Colonic mucosa (tissue), 4 donors: ENCODE results near the gene GULP1. TPM values are rescaled to one million over a fixed set of nuclear protein-coding genes. Genes with fewer than 3 reads are reported as not detected.

Experiments
- DNase-seq: peaks from one replicate; pipeline ENCODE4 v3.0.0-alpha.2; 2020
- H3K27ac ChIP-seq: fragments of 200-600 bp; one replicate; pipeline ENCODE4 v1.8.0; 2021
- H3K27me3 ChIP-seq: fragments of 200-600 bp; one replicate; pipeline ENCODE4 v1.8.0; 2021
- H3K36me3 ChIP-seq: fragments of 200-600 bp; one replicate; pipeline ENCODE4 v1.8.0; 2021
- H3K4me1 ChIP-seq: fragments of 200-600 bp; one replicate; pipeline ENCODE4 v1.8.0; 2021; ENCODE audit warnings: mild to moderate bottlenecking
- H3K4me3 ChIP-seq: fragments of 200-600 bp; one replicate; pipeline ENCODE4 v1.8.0; 2021
- H3K9ac ChIP-seq, 2 donors: one replicate each; pipeline ENCODE4 v1.7.0; 2013; ENCODE audit warnings: control low read depth in 2 of 2, low read depth in 2 of 2, low read length in 2 of 2
- H3K9me3 ChIP-seq: fragments of 200-600 bp; one replicate; pipeline ENCODE4 v1.8.0; 2021
- intact Hi-C: fragments of 100-400 bp; cut with DNase I; formaldehyde crosslinking; loops from one replicate; pipeline ENCODE4 v1.14.1; 2022
- total RNA-seq, 2 donors: library from RNA; stranded (reverse); fragmentation: NEBNext Ultra II Directional in 1 of 2; extraction: Animal tissue kit (Norgen Biotek cat#: 25700) in 1 of 2; gene quantifications; one replicate each; pipeline ENCODE4 v1.2.1, GENCODE V29; 2021
- TF ChIP-seq, protein P1 (sequence below): fragments of 200-600 bp; IDR thresholded peaks from one replicate; pipeline ENCODE4 v1.8.0; 2022; ENCODE audit warnings: antibody characterized with exemption, mild to moderate bottlenecking
- donor health status: healthy.
- donor health status: DM: no; HTN: no; CAD: no.
- donor health status: DM: no; HTN: no; CAD: no.

Gene GULP1
- total RNA-seq, 2 donors from 2014 or later = 10.4 to 11.8 TPM

GRCh38 chr2:188572592-188572991 is 280.9 kb downstream of the GULP1 start:
- no peak overlapping the region for H3K4me3 ChIP-seq
- H3K36me3 ChIP-seq = no peaks in the 10 kb centered on the region
- TF ChIP-seq, protein P1, sequence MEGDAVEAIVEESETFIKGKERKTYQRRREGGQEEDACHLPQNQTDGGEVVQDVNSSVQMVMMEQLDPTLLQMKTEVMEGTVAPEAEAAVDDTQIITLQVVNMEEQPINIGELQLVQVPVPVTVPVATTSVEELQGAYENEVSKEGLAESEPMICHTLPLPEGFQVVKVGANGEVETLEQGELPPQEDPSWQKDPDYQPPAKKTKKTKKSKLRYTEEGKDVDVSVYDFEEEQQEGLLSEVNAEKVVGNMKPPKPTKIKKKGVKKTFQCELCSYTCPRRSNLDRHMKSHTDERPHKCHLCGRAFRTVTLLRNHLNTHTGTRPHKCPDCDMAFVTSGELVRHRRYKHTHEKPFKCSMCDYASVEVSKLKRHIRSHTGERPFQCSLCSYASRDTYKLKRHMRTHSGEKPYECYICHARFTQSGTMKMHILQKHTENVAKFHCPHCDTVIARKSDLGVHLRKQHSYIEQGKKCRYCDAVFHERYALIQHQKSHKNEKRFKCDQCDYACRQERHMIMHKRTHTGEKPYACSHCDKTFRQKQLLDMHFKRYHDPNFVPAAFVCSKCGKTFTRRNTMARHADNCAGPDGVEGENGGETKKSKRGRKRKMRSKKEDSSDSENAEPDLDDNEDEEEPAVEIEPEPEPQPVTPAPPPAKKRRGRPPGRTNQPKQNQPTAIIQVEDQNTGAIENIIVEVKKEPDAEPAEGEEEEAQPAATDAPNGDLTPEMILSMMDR = no peak
- no peaks in the 10 kb centered on the region for H3K9me3 ChIP-seq
- H3K27me3 ChIP-seq = no peaks in the 10 kb centered on the region
- no peak overlapping the region for H3K27ac ChIP-seq
- intact Hi-C loops = no loop called here
- no peak overlapping the region for H3K9ac ChIP-seq
- no peaks in the 10 kb centered on the region for H3K4me1 ChIP-seq
- DNase-seq = no peak

GRCh38 chr2:188573453-188573852 is 281.8 kb downstream of the GULP1 start:
- intact Hi-C loops = no loop called here
- H3K4me3 ChIP-seq = no peak overlapping the region
- H3K4me1 ChIP-seq = no peaks in the 10 kb centered on the region
- no peak overlapping the region for H3K27ac ChIP-seq
- TF ChIP-seq, protein P1 = no peak
- no peak overlapping the region for H3K9ac ChIP-seq
- DNase-seq = no peak
- no peaks in the 10 kb centered on the region for H3K36me3 ChIP-seq
- H3K9me3 ChIP-seq = no peaks in the 10 kb centered on the region
- no peaks in the 10 kb centered on the region for H3K27me3 ChIP-seq

DNA sequence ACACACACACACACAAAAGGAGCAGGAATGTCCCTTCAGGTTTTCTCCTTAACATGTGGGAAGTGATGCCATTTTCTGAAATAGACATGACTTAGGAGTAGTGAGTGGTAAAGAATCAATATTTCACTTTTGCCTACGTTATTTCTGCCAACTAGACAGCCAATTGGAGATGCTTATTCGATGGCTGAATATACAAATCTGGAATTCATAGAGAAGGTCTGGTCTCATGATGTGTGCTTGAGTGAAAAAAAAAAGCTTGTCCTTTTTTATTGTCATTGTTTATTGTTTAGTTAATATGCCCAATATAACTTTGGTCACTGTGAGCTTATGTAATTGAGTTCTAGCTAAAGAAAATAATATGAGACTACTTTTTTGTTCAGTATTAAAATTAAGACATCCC is 284.3 kb downstream of the GULP1 start:
- H3K4me1 ChIP-seq = no peaks in the 10 kb centered on the region
- DNase-seq = no peak
- H3K4me3 ChIP-seq = no peak overlapping the region
- TF ChIP-seq, protein P1 = no peak
- intact Hi-C loops = no loop called here
- no peak overlapping the region for H3K27ac ChIP-seq
- no peaks in the 10 kb centered on the region for H3K36me3 ChIP-seq
- no peaks in the 10 kb centered on the region for H3K9me3 ChIP-seq
- no peak overlapping the region for H3K9ac ChIP-seq
- no peaks in the 10 kb centered on the region for H3K27me3 ChIP-seq

GRCh38 chr2:188576651-188577050 is 285.0 kb downstream of the GULP1 start:
- TF ChIP-seq, protein P1 = no peak
- Histone ChIP-seq H3K9ac (no peak overlapping the region), H3K4me1 (no peaks in the 10 kb centered on the region), H3K27me3 (no peaks in the 10 kb centered on the region), H3K4me3 (no peak overlapping the region), H3K9me3 (no peaks in the 10 kb centered on the region), H3K27ac (no peak overlapping the region), H3K36me3 (no peaks in the 10 kb centered on the region)
- intact Hi-C loops = no loop called here
- DNase-seq = no peak

GRCh38 chr2:188577231-188577630 is 285.6 kb downstream of the GULP1 start:
- no peaks in the 10 kb centered on the region for H3K36me3 ChIP-seq
- H3K9me3 ChIP-seq = no peaks in the 10 kb centered on the region
- H3K27me3 ChIP-seq = no peaks in the 10 kb centered on the region
- intact Hi-C loops = no loop called here
- no peaks in the 10 kb centered on the region for H3K4me1 ChIP-seq
- TF ChIP-seq, protein P1 = no peak
- H3K9ac ChIP-seq = no peak overlapping the region
- no peak for DNase-seq
- no peak overlapping the region for H3K27ac ChIP-seq
- no peak overlapping the region for H3K4me3 ChIP-seq

- Histone ChIP-seq H3K9ac (no peak overlapping the region), H3K27ac (no peak overlapping the region), H3K4me1 (no peaks in the 10 kb centered on the region), H3K27me3 (no peaks in the 10 kb centered on the region), H3K9me3 (no peaks in the 10 kb centered on the region), H3K36me3 (no peaks in the 10 kb centered on the region), H3K4me3 (no peak overlapping the region)
- TF ChIP-seq, protein P1 = no peak
- no peak for DNase-seq
- intact Hi-C loops = no loop called here
Measured at GRCh38 chr2:188580738-188581137, 289.1 kb downstream of the GULP1 start.
